Activated T-helper 1 cell treated with Interleukin-2 at 50 U/mL for 16 hours (primary cell): ENCODE results near the gene PSMC3IP.
"Not testable (repeated sequence)": the region's sequence is repeated elsewhere in the genome, so short reads cannot be mapped to it uniquely, and the experiment has no call there.

Source experiments
- DNase-seq: peaks from one replicate; pipeline ENCODE4 v3.0.0-alpha.2; 2020; ENCODE audit warnings: low read depth

PSMC3IP gene

DNA sequence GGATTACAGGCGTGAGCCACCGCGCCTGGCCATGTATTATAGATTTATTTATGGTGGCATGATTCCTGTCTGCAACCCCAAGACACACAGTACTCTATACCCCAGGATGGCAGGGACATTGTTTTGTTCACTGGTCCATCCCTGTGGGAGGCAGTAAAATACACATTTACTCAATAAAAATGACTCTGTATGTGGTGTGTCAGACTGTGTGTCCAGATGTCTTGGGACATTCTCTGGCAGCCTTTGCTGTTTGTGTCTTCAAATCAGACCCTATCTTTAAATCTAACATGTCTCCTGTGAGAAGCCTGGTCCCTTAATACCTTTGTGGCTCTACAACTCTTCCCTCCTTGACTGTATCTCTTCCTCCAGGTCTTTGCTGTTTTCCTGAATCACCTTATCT lies 17.3 kb downstream of the PSMC3IP start:
- no peak for DNase-seq

DNA sequence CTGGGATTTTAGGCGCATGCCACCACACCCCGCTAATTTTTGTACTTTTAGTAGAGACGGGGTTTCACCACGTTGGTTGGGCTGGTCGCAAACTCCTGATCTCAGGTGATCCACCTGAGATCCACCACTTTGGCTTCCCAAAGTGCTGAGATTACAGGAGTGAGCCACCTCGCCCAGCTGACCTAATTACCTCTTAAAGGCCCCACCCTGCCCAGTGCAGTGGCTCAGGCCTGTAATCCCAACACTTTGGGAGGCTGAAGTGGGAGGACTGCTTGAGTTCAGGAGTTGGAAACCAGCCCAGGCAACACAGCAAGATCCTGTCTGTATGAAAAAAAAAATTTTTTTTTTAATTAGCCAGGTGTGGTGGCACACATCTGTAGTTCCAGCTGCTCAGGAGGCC lies 18.5 kb downstream of the PSMC3IP start:
- no peak for DNase-seq

DNA sequence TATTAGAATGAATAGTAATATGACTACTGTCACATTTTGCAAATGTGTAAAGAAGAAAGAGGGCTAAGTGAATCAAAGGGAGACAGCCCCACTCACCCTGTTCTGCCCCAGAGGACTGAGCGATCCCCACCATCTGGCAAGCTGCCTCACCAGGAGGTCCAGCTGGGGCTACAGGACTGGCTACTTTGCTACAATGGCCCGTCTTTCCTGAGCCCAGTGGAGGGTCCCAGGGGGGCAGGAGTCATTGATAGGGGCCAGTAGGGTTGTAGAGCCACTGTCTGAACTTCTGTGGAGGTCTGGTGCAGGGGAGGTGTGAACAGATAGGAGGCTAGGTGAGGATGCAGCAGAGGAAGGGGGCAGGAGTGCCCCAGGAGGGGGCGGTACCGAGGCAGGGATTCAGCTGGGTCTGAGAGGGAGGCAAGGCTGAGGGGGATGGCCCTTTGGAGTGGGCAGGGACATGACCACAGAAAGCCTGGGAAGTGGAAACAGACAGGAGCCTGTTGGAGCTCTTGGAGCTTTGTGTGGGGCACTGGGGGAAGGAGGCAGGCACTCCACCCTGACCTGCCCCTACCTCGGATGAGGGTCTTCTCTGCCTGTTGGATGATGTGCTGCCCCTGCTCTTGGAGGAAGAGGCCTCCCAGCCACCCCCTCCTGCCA lies 21.4 kb downstream of the PSMC3IP start:
- not testable (repeated sequence) for DNase-seq

DNA sequence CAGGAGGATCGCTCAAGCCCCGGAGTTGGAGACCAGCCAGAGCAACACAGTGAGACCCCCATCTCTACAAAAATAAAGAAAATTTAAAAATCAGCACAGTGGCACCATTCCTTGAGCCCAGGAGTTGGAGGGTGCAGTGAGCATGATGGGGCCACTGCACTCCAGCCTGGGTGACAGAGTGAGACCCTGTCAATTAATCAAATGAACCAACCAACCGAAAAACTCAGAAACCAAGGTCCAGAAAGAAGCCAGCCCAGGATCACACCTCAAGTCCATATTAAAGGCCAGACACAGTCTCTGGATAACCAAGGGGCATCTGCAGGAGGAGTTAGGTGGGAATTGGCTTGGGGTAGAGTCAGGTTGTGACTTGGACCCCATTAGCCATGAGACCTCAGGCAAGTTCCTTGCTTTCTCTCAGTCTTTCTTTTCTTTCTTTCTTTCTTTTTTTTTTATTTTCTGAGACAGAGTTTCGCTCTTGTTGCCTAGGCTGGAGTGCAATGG lies 22.4 kb downstream of the PSMC3IP start:
- no peak for DNase-seq

DNA sequence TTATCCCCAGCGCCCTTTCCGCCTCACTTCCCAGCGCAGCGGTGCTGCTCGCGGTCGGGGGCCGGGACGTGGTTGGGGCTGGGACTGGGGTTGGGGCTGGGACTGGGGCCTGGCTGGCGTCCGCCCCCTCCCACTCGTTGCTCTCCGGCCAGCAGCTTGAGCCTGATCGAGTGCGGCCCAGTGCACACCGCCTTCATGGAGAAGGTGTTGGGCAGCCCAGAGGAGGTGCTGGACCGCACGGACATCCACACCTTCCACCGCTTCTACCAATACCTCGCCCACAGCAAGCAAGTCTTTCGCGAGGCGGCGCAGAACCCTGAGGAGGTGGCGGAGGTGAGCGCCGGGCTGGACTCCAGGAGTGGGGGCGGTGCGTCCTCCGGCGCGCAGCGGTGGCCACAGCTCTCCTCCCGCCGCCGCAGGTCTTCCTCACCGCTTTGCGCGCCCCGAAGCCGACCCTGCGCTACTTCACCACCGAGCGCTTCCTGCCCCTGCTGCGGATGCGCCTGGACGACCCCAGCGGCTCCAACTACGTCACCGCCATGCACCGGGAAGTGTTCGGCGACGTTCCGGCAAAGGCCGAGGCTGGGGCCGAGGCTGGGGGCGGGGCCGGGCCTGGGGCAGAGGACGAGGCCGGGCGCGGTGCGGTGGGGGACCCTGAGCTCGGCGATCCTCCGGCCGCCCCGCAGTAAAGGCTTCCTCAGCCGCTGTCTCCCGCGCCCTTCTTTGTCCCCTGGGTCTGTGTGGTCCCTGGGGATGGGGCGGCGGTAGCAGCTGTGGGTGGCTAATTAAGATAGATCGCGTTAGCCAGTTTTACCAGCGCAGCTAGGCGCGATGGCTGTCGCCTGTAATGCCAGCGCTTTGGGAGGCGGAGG lies 23.0 kb downstream of the PSMC3IP start:
- peak; percentile 57 for DNase-seq

DNA sequence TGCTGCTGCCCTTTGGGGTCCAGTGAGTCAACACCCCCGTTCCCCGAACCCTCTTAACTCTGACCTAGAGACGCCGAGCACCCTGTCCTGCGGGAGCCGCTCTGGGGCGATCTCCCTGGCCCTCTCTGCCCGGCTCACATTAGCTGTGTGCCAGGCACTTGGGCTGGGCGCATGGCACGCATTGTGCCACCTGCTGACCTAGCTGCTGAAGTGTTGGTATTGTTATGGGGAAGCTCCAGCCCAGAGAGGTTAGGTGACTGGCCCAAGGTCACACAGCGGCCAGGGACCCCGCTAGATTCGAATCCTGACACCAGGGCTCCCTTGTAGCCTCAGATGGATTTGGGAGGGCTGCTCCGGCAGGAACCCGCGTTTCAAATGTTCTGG lies 23.7 kb downstream of the PSMC3IP start:
- DNase-seq, result no peak

DNA sequence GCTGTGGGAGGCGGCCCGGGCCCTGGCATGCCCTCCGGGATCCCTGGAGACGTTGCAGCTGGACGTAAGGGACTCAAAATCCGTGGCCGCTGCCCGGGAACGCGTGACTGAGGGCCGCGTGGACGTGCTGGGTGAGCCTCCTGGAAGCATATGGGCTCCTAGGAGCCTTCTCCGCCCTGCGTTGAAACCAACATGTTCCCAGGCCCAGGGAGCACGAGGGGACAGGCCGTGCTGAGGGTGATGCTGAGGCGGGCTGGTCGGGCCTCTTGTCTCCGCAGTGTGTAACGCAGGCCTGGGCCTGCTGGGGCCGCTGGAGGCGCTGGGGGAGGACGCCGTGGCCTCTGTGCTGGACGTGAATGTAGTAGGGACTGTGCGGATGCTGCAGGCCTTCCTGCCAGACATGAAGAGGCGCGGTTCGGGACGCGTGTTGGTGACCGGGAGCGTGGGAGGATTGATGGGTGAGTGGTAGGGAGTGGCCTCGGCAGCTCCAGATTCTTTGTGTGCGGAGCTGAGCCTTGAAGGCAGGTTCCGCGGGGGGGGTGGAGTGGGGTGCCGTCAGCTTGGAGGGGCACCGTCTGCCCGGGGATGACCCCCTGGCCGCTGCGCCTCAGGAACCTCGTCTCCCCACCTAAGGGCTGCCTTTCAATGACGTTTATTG lies 24.2 kb downstream of the PSMC3IP start:
- no peak for DNase-seq

DNA sequence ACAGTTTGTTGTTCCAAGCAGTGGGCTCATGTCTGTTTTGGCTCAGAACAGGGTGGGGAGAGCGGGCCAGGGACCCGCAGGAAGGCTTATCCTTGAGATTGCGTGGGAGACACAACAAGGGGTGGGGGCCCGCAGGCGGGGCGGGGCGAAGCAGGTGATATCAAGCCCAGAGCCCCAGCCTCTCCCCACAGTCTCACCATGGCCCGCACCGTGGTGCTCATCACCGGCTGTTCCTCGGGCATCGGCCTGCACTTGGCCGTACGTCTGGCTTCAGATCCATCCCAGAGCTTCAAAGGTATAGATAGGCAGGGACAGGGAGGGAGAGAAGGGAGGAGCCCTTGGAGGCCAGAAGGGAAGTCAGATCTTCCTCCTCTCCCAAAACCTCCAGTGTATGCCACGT lies 24.8 kb downstream of the PSMC3IP start, which contains the start of gene HSD17B1:
Gene HSD17B1 (plus strand): TSS at position 188 of the 400 bp plus-strand sequence. CDS start 11 bp downstream, at position 199.
- not testable (repeated sequence) for DNase-seq

DNA sequence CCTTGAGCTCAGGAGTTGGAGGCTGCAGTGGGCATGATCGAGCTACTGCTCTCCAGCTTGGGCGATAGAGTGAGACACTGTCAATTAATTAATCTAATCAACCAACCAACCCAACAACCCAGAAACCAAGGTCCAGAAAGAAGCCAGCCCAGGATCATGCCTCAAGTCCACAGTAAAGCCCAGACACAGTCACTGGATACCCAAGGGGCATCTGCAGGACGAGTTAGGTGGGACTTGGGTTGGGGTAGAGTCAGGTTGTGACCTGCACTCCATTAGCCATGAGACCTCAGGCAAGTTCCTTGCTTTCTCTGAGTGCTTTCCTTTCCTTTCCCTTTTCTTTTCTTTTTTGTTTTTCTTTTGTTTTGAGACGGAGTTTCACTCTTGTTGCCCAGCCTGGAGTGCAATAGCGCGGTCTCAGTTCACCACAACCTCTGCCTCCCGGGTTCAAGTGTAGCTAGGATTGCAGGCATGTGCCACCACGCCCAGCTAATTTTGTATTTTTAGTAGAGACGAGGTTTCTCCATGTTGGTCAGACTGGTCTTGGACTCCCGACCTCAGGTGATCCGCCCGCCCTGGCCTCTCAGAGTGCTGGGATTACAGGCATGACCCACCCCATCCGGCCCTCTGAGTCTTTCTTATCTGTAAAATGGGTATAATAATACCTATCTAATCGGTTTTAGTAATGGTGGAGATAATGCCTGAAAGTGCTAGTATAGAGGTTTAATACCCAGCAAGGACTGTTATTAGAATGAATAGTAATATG lies 28.4 kb downstream of the PSMC3IP start:
- no peak for DNase-seq

DNA sequence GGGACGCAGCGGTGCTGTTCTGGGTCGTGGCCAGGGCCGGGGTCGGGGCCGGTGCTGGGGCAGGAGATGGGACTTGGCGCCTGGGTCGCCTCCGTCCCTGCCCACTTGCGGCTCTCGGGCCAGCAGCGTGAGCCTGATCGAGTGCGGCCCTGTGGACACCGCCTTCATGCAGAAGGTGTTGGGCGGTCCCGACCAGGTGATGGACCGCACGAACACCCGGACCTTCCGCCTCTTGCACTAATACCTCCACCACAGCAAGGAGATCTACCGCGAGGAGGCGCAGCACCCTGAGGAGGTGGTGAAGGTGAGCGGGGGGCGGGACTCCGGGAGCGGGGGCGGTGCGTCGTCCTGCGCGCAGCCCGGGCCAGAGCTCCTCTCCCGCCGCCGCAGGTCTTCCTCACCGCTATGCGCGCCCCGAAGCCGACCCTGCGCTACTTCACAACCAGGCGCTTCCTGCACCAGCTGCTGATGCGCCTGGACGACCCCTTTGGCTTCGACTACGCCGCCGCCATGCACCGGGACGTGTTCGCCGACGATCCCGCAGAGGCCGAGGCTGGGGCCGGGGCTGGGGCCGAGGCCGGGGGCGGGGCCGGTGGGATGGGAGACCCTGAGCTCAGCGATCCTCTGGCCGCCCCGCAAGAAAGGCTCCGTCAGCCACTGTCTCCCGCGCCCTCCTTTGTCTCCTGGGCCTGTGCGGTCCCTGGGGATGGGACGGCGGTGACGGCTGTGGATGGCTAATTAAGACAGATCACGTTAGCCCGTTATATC lies 29.3 kb downstream of the PSMC3IP start:
- DNase-seq, result peak; percentile 70

DNA sequence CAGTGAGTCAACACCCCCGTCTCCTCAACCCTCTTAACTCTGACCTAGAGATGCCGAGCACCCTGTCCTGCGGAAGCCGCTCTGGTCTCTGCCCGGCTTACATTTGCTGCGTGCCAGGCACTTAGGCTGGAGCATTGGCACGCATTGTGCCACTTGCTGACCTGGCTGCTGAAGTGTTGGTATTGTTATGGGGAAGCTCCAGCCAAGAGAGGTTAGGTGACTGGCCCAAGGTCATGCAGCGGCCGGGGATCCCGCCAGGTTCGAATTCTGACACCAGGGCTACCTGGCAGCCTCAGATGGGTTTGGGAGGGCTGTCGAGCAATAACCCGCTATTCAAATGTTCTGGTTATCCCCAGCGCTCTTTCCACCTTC lies 29.8 kb downstream of the PSMC3IP start:
- DNase-seq, result no peak

DNA sequence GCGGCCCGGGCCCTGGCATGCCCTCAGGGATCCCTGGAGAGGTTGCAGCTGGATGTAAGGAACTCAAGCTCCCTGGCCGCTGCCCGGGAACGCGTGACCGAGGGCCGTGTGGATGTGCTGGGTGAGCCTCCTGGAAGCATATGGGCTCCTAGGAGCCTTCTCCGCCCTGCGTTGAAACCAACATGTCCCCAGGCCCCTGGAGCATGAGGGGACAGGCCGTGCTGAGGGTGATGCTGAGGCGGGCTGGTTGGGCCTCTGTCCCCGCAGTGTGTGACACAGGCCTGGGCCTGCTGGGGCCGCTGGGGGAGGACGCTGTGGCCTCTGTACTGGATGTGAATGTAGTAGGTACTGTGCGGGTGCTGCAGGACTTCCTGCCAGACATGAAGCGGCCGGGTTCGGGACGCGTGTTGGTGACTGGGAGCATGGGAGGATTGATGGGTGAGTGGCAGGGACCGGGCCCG lies 30.5 kb downstream of the PSMC3IP start:
- no peak for DNase-seq

DNA sequence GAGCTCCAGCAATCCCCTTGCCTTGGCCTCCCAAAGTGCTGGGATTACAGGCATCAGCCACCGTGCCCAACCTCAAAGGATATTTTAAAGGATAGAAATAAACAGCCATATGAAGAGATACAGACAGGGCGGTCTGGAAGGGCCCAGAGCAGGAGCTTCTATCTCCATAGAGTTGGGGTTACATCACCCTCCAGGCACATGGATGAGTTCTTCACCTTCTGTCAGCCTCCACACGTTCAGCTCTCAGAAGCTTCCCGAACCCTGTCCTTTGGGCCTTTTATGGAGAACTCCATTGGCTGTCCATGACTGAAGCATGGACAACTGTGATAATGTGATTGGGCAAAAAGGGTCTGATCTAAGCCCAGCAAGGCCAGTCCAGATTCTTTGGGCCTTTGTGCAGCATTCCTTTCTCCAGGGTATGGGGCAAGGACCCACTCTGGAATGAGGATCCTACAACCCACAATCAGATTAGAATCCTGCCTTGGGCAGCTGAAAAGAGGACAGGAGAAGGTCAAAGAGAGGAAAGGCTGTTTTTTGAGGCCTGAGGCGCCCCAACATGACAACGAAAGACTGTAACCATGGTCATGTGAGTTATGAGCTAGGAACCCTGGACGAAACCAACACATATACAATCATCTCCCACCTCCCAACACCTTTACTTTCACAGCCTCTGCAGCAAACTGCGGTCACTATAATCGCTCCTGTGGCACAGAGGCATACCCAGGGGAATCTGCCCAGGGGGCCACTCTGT lies 31.6 kb downstream of the PSMC3IP start:
- not testable (repeated sequence) for DNase-seq

DNA sequence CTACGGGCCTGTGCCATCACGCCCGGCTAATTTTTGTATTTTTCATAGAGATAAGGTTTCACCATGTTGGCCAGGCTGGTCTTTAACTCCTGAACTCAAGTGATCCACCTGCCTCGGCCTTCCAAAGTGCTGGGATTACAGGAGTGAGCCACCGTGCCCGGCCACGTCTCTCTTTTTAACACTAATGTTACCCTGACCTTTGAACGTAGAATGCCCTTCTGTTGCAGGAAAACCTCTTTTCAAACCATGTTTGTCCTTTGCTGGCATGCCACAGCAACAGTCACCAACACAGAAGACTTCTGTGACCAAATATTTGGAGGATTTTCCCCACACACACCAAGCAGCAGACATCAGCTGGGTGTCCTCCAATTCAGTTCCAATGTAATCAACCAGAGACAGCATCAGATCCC lies 32.6 kb downstream of the PSMC3IP start:
- DNase-seq, result no peak

DNA sequence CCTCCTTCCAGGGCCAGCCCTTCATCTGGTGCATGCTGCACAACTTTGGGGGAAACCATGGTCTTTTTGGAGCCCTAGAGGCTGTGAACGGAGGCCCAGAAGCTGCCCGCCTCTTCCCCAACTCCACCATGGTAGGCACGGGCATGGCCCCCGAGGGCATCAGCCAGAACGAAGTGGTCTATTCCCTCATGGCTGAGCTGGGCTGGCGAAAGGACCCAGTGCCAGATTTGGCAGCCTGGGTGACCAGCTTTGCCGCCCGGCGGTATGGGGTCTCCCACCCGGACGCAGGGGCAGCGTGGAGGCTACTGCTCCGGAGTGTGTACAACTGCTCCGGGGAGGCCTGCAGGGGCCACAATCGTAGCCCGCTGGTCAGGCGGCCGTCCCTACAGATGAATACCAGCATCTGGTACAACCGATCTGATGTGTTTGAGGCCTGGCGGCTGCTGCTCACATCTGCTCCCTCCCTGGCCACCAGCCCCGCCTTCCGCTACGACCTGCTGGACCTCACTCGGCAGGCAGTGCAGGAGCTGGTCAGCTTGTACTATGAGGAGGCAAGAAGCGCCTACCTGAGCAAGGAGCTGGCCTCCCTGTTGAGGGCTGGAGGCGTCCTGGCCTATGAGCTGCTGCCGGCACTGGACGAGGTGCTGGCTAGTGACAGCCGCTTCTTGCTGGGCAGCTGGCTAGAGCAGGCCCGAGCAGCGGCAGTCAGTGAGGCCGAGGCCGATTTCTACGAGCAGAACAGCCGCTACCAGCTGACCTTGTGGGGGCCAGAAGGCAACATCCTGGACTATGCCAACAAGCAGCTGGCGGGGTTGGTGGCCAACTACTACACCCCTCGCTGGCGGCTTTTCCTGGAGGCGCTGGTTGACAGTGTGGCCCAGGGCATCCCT lies 34.1 kb downstream of the PSMC3IP start:
- DNase-seq, result no peak

DNA sequence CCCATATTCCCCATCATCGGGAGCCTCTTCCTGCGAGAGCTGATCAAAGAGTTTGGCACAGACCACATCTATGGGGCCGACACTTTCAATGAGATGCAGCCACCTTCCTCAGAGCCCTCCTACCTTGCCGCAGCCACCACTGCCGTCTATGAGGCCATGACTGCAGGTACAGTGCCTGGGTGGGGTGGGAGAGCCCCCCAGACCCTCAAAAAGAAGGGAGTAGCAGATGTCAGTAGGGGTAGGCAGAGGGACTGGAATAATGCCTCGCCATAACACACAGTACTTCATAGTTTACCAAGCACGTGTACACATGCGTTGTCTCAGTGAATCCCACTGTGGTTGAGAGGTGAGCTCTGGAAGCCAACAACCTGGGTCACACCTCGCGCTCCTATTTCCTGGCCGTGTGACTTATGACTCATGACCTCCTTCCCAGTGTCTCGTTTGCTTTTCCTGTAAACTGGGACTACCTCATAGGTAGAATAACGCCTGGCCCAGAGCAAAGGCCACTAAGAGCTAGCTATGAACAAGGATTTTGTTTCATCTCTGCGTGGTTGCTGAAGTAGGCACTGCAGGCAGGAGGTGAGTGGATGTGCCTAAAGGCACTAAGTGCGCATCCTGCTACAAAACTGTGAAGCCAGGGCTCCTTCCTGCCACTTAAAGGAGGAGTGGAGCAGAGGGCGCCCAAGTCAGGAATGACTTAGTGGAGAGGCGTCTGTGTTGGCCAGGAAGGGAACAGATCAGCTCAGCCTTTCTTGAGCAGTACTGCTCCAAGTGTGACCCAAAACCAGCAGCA lies 36.3 kb downstream of the PSMC3IP start:
- no peak for DNase-seq

DNA sequence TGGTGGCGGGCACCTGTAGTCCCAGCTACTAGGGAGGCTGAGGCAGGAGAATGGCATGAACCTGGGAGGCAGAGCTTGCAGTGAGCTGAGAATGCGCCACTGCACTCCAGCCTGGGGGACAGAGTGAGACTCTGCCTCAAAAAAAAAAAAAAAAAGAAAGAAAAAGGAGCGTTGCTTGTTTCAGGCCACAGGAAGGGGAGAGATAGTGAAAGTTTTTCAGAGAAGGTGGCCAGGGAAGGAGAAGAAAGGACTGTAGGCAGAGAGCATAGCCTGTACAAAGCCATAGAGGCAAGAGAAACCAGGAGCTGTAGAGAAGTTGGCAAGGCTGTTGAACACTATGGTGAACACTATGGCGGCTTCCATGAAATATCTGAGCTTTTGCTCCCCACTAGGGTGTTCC lies 37.0 kb downstream of the PSMC3IP start:
- not testable (repeated sequence) for DNase-seq

DNA sequence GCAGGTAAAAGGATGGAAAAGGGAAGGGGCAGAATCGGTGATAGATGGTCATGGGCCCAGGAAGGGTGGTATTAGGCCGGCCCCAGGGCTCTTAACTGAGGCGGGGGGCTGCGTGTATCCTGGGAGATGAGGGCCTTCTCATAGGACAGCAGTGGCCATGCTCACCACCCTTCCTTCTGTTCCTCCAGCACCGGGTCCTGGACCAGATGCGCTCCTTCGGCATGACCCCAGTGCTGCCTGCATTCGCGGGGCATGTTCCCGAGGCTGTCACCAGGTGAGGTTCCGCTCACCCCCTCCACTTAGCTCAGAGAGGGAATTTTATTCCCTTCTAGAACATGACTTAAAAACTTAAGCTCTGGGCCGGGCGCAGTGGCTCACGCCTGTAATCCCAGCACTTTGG lies 39.0 kb downstream of the PSMC3IP start:
- no peak for DNase-seq
